ENCODE measurements around the gene S100A13. TPM values are rescaled to one million over a fixed set of nuclear protein-coding genes. Genes with fewer than 3 reads are reported as not detected.
"Not testable (repeated sequence)": the region's sequence is repeated elsewhere in the genome, so short reads cannot be mapped to it uniquely, and the experiment has no call there.

The S100A13 gene
- total RNA-seq, 5 donors from 2014 or later (not counting 1 experiment from before 2014, with no cell fraction given): 4.0 to 5.3 (median 4.2) TPM

DNA sequence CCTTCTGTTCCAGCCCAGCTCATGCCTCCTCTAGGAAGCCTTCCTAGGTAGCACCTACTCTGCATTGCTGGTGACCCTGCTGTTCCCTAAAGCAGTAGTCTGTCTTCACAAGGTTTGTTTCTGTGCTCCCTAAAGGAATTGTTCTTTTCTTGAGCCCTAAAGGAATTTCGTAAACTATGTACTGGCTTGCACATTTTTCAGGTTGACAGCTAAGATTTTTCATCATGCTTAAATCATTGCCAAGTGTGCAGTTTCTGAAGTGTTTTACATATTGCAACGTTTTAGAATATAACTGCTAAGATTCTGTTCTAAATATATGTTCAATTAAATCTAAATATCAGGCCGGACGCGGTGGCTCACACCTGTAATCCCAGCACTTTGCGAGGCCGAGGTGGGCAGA, 27.5 kb downstream of the S100A13 start:
- WGBS (ENCODE audit: insufficient coverage): 100% methylated on average over 1 of the region's 7 CpGs
- ATAC-seq (replicated peaks in 1 of 4): no peak
- H3K27ac Mint-ChIP-seq: no peak overlapping the region

DNA sequence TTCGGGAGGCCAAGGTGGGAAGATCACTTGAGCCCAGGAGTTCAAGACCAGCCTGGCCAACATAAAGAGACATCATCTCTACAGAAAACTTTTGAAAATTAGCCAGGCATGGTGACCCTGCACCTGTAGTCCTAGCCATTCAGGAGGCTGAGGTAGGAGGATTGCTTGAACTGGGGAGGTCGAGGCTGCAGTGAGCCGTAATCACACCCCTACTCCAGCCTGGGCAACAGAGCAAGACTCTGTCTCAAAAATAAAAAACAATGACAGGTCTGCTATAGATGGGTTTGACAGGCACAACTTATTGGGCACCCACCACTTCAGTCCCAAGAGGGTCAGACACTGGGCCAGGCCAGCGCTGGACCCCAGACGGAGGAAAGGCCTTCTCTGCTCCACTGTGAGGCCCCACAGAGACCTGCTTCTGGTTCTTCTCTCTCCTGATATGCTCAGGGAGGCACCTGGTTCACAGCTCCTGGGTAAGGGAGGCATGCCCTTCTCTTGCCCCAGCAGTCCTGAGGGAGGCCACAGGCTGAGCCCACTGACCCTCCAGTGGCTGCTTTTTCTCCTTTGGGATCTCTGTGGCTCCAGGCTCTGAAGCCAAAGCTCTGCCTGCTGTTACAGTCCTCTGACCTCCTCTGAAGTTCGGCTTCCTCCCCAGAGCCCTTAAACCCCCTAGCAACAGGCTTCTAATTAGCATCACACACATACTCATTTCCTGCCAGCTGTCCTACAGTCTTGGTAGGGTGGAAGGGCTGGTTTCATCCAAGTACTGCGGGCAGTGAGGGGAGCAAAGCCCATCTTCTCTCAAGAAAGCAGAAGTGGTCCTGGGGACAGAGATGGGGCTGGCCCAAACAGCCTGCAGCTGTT, 28.8 kb downstream of the S100A13 start:
- ChIA-PET POLR2A (no interaction called here), CTCF (interaction anchor here in 1 of 2 donors (0.6 to 1.0 kb wide), 3 partner anchors 9 to 279 kb away, joined by 3 to 4 read pairs (median 3); no protein-coding TSS in a partner anchor)
- Histone ChIP-seq H3K27ac (ENCODE audit: low read length) (peak overlapping the region; percentile 29), H3K36me3 (ENCODE audit: control insufficient read depth in 2 of 2, extremely low read depth in 1 of 2, insufficient read depth in 1 of 2, low read length in 1 of 2) (no peaks in the 10 kb centered on the region), H3K27me3 (replicated peaks in 1 of 2; ENCODE audit: control insufficient read depth in 2 of 2, extremely low read depth in 1 of 2, insufficient read depth in 2 of 2, low read length in 1 of 2) (no peaks in the 10 kb centered on the region), H3K4me3 (ENCODE audit: control insufficient read depth in 1 of 2, extremely low read depth in 1 of 2, low read length in 1 of 2) (no peak overlapping the region), H3K9me3 (no peaks in the 10 kb centered on the region), H3K4me1 (ENCODE audit: control insufficient read depth in 1 of 2, extremely low read depth in 1 of 2, insufficient read depth in 2 of 2, low read length in 2 of 2) (peaks cover 4 to 10% of the 10 kb centered on the region in 2 experiments)
- H3K36me3 Mint-ChIP-seq: no peaks in the 10 kb centered on the region
- H3K9me3 Mint-ChIP-seq: no peaks in the 10 kb centered on the region
- H3K27me3 Mint-ChIP-seq: no peaks in the 10 kb centered on the region
- peaks cover 8 to 21% (median 16%) of the 10 kb centered on the region in 3 donors for H3K4me1 Mint-ChIP-seq
- WGBS (ENCODE audit: insufficient coverage): 49% methylated on average over 2 of the region's 7 CpGs
- H3K27ac Mint-ChIP-seq: peak overlapping the region; percentile 68 to 75
- peak; percentile 74 to 87 (median 83) for ATAC-seq (replicated peaks in 1 of 4)
- no peak overlapping the region for H3K4me3 Mint-ChIP-seq
- peak in 6 of 35 experiments; percentile 2 to 42 (median 6) for DNase-seq

More for the DNA sequence above, 27.5 kb downstream of the S100A13 start:
- Histone ChIP-seq H3K27me3 (replicated peaks in 1 of 2; ENCODE audit: control insufficient read depth in 2 of 2, extremely low read depth in 1 of 2, insufficient read depth in 2 of 2, low read length in 1 of 2) (no peaks in the 10 kb centered on the region), H3K27ac (ENCODE audit: low read length) (no peak overlapping the region), H3K36me3 (ENCODE audit: control insufficient read depth in 2 of 2, extremely low read depth in 1 of 2, insufficient read depth in 1 of 2, low read length in 1 of 2) (no peaks in the 10 kb centered on the region), H3K4me3 (ENCODE audit: control insufficient read depth in 1 of 2, extremely low read depth in 1 of 2, low read length in 1 of 2) (no peak overlapping the region), H3K4me1 (ENCODE audit: control insufficient read depth in 1 of 2, extremely low read depth in 1 of 2, insufficient read depth in 2 of 2, low read length in 2 of 2) (peaks cover 4 to 10% of the 10 kb centered on the region in 2 experiments), H3K9me3 (no peaks in the 10 kb centered on the region)
- DNase-seq: no peak
- peaks cover 8 to 21% (median 16%) of the 10 kb centered on the region in 3 donors for H3K4me1 Mint-ChIP-seq
- no peaks in the 10 kb centered on the region for H3K27me3 Mint-ChIP-seq
- no peak overlapping the region for H3K4me3 Mint-ChIP-seq
- no peaks in the 10 kb centered on the region for H3K9me3 Mint-ChIP-seq
- H3K36me3 Mint-ChIP-seq: no peaks in the 10 kb centered on the region
- CTCF ChIA-PET: interaction anchor here in 1 of 2 donors (1.1 kb wide), 1 partner anchor 68 kb away, joined by 3 read pairs; no protein-coding TSS in a partner anchor
- POLR2A ChIA-PET: no interaction called here

GRCh38 chr1:153597206-153597605, 30.1 kb downstream of the S100A13 start:
- H3K27ac Mint-ChIP-seq: peak overlapping the region in 1 of 2 donors; percentile 4
- Histone ChIP-seq H3K36me3 (ENCODE audit: control insufficient read depth in 2 of 2, extremely low read depth in 1 of 2, insufficient read depth in 1 of 2, low read length in 1 of 2) (no peaks in the 10 kb centered on the region), H3K27ac (ENCODE audit: low read length) (no peak overlapping the region), H3K4me1 (ENCODE audit: control insufficient read depth in 1 of 2, extremely low read depth in 1 of 2, insufficient read depth in 2 of 2, low read length in 2 of 2) (peaks cover 4 to 10% of the 10 kb centered on the region in 2 experiments), H3K4me3 (ENCODE audit: control insufficient read depth in 1 of 2, extremely low read depth in 1 of 2, low read length in 1 of 2) (no peak overlapping the region), H3K27me3 (replicated peaks in 1 of 2; ENCODE audit: control insufficient read depth in 2 of 2, extremely low read depth in 1 of 2, insufficient read depth in 2 of 2, low read length in 1 of 2) (no peaks in the 10 kb centered on the region), H3K9me3 (no peaks in the 10 kb centered on the region)
- WGBS (ENCODE audit: insufficient coverage): 100% methylated on average over 1 of the region's 6 CpGs
- no peaks in the 10 kb centered on the region for H3K9me3 Mint-ChIP-seq
- no peak overlapping the region for H3K4me3 Mint-ChIP-seq
- H3K27me3 Mint-ChIP-seq: no peaks in the 10 kb centered on the region
- peaks cover 5 to 16% (median 14%) of the 10 kb centered on the region in 3 donors for H3K4me1 Mint-ChIP-seq
- ATAC-seq (replicated peaks in 1 of 4) (peak in 3 of 4 experiments; percentile 14 to 37 (median 25)), DNase-seq (no peak)
- POLR2A ChIA-PET: no interaction called here
- H3K36me3 Mint-ChIP-seq: no peaks in the 10 kb centered on the region
- CTCF ChIA-PET: no interaction called here

DNA sequence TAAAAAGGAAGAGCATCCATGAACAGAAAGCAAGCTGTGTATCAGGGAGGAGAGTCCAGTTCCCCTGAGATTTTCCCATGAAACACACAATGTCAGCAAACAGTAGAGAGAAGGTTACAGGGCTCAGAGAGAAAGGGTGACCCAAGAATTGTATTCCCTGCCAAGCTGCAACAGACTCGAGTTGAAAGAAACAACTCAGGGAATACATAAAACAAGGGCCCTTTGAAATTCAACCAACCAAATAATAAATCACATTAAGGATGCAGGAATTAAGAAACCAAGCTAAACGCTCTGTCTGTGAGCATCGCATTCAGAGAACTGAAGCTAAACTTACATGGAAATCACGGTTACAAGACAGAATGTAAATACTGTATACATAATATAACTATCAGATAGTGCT, 34.6 kb downstream of the S100A13 start:
- POLR2A ChIA-PET: no interaction called here
- no peaks in the 10 kb centered on the region for H3K4me1 ChIP-seq (ENCODE audit: control insufficient read depth in 1 of 2, extremely low read depth in 1 of 2, insufficient read depth in 2 of 2, low read length in 2 of 2)
- no peak overlapping the region for H3K27ac ChIP-seq (ENCODE audit: low read length)
- CTCF ChIA-PET: no interaction called here
- WGBS (ENCODE audit: insufficient coverage): 40% methylated on average over 1 of the region's 4 CpGs
- no peaks in the 10 kb centered on the region for H3K9me3 Mint-ChIP-seq
- H3K27me3 ChIP-seq (replicated peaks in 1 of 2; ENCODE audit: control insufficient read depth in 2 of 2, extremely low read depth in 1 of 2, insufficient read depth in 2 of 2, low read length in 1 of 2): no peaks in the 10 kb centered on the region
- no peak overlapping the region for H3K4me3 ChIP-seq (ENCODE audit: control insufficient read depth in 1 of 2, extremely low read depth in 1 of 2, low read length in 1 of 2)
- no peaks in the 10 kb centered on the region for H3K36me3 Mint-ChIP-seq
- H3K4me1 Mint-ChIP-seq: peaks cover 0 to 8% (median 0%) of the 10 kb centered on the region in 3 donors
- no peaks in the 10 kb centered on the region for H3K9me3 ChIP-seq
- no peaks in the 10 kb centered on the region for H3K27me3 Mint-ChIP-seq
- no peak overlapping the region for H3K4me3 Mint-ChIP-seq
- ATAC-seq (replicated peaks in 1 of 4): no peak
- H3K27ac Mint-ChIP-seq: no peak overlapping the region
- no peak for DNase-seq
- H3K36me3 ChIP-seq (ENCODE audit: control insufficient read depth in 2 of 2, extremely low read depth in 1 of 2, insufficient read depth in 1 of 2, low read length in 1 of 2): no peaks in the 10 kb centered on the region

GRCh38 chr1:153588482-153588881, 38.8 kb downstream of the S100A13 start:
- POLR2A ChIA-PET: no interaction called here

DNA sequence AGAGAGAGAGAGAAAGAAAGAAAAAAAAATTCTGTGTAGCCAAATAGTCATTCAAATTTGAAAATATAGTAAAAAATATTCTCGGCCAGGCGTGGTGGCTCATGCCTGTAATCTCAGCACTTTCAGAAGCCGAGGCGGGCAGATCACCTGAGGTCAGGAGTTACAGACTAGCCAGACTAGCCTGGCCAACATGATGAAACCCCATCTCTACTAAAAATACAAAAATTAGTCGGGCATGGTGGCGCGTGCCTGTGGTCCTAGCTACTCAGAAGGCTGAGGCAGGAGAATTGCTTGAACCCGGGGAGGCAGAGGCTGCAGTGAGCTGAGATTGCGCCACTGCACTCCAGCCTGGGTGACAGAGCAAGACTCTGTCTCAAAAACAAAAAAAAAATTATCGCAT, 39.3 kb downstream of the S100A13 start:
- CTCF ChIA-PET; H3K27ac ChIP-seq (ENCODE audit: low read length); H3K27ac Mint-ChIP-seq; DNase-seq; H3K4me1 ChIP-seq (ENCODE audit: control insufficient read depth in 1 of 2, extremely low read depth in 1 of 2, insufficient read depth in 2 of 2, low read length in 2 of 2); H3K4me1 Mint-ChIP-seq; H3K36me3 Mint-ChIP-seq; H3K4me3 ChIP-seq (ENCODE audit: control insufficient read depth in 1 of 2, extremely low read depth in 1 of 2, low read length in 1 of 2); H3K9me3 Mint-ChIP-seq; H3K9me3 ChIP-seq; POLR2A ChIA-PET; H3K36me3 ChIP-seq (ENCODE audit: control insufficient read depth in 2 of 2, extremely low read depth in 1 of 2, insufficient read depth in 1 of 2, low read length in 1 of 2); H3K4me3 Mint-ChIP-seq; ATAC-seq (replicated peaks in 1 of 4): not testable (repeated sequence)
- no CpG with 5 or more reads among the region's 10 CpGs for WGBS (ENCODE audit: insufficient coverage)
- H3K27me3 ChIP-seq (replicated peaks in 1 of 2; ENCODE audit: control insufficient read depth in 2 of 2, extremely low read depth in 1 of 2, insufficient read depth in 2 of 2, low read length in 1 of 2): peaks cover 0 to 11% of the 10 kb centered on the region in 2 experiments
- H3K27me3 Mint-ChIP-seq: peaks cover 4 to 11% of the 10 kb centered on the region in 2 donors

More at GRCh38 chr1:153588482-153588881, 38.8 kb downstream of the S100A13 start:
- Histone ChIP-seq H3K9me3 (no peaks in the 10 kb centered on the region), H3K4me3 (ENCODE audit: control insufficient read depth in 1 of 2, extremely low read depth in 1 of 2, low read length in 1 of 2) (no peak overlapping the region), H3K27me3 (replicated peaks in 1 of 2; ENCODE audit: control insufficient read depth in 2 of 2, extremely low read depth in 1 of 2, insufficient read depth in 2 of 2, low read length in 1 of 2) (peaks cover 0 to 11% of the 10 kb centered on the region in 2 experiments), H3K4me1 (ENCODE audit: control insufficient read depth in 1 of 2, extremely low read depth in 1 of 2, insufficient read depth in 2 of 2, low read length in 2 of 2) (no peaks in the 10 kb centered on the region), H3K36me3 (ENCODE audit: control insufficient read depth in 2 of 2, extremely low read depth in 1 of 2, insufficient read depth in 1 of 2, low read length in 1 of 2) (no peaks in the 10 kb centered on the region), H3K27ac (ENCODE audit: low read length) (no peak overlapping the region)
- CTCF ChIA-PET: no interaction called here
- no peak for DNase-seq
- H3K4me3 Mint-ChIP-seq: no peak overlapping the region
- no peak for ATAC-seq (replicated peaks in 1 of 4)
- H3K36me3 Mint-ChIP-seq: no peaks in the 10 kb centered on the region
- no CpG with 5 or more reads among the region's 2 CpGs for WGBS (ENCODE audit: insufficient coverage)
- H3K27ac Mint-ChIP-seq: no peak overlapping the region
- H3K27me3 Mint-ChIP-seq: peaks cover 4 to 11% of the 10 kb centered on the region in 2 donors
- H3K4me1 Mint-ChIP-seq: no peaks in the 10 kb centered on the region
- no peaks in the 10 kb centered on the region for H3K9me3 Mint-ChIP-seq
